ENCODE measurements around the gene MAST2.

Gene MAST2

GRCh38 chr1:45974541-45975269, 171.3 kb downstream of the MAST2 start:
- TF ChIP-seq POLR2A (IDR thresholded peaks at IDR 0.05; ENCODE audit: extremely low read depth, insufficient read length) (no peak), MYC (IDR thresholded peaks at IDR 0.05; ENCODE audit: low read depth, low read length) (no peak), MAX (IDR thresholded peaks at IDR 0.05; ENCODE audit: low read depth, low read length) (no peak), CTCF (IDR thresholded peaks at IDR 0.05; ENCODE audit: low read depth, low read length) (no peak)
- DNase-seq (ENCODE audit: low read depth) = no peak
- H3K4me3 ChIP-seq (ENCODE audit: low read depth, low read length) = no peak overlapping the region

GRCh38 chr1:45976623-45977022, 173.2 kb downstream of the MAST2 start:
- TF ChIP-seq MYC (IDR thresholded peaks at IDR 0.05; ENCODE audit: low read depth, low read length) (no peak), POLR2A (IDR thresholded peaks at IDR 0.05; ENCODE audit: extremely low read depth, insufficient read length) (no peak), CTCF (IDR thresholded peaks at IDR 0.05; ENCODE audit: low read depth, low read length) (no peak), MAX (IDR thresholded peaks at IDR 0.05; ENCODE audit: low read depth, low read length) (no peak)
- no peak overlapping the region for H3K4me3 ChIP-seq (ENCODE audit: low read depth, low read length)
- no peak for DNase-seq (ENCODE audit: low read depth)

- DNase-seq (ENCODE audit: low read depth) = no peak
- no peak for TF ChIP-seq MAX (IDR thresholded peaks at IDR 0.05; ENCODE audit: low read depth, low read length)
- TF ChIP-seq CTCF (IDR thresholded peaks at IDR 0.05; ENCODE audit: low read depth, low read length) = no peak
- TF ChIP-seq MYC (IDR thresholded peaks at IDR 0.05; ENCODE audit: low read depth, low read length) = no peak
- TF ChIP-seq POLR2A (IDR thresholded peaks at IDR 0.05; ENCODE audit: extremely low read depth, insufficient read length) = no peak
- H3K4me3 ChIP-seq (ENCODE audit: low read depth, low read length) = no peak overlapping the region
Observed at GRCh38 chr1:45979074-45979777, 175.8 kb downstream of the MAST2 start.

GRCh38 chr1:45979778-45980176, 176.4 kb downstream of the MAST2 start:
- TF ChIP-seq CTCF (IDR thresholded peaks at IDR 0.05; ENCODE audit: low read depth, low read length) (no peak), MYC (IDR thresholded peaks at IDR 0.05; ENCODE audit: low read depth, low read length) (no peak), POLR2A (IDR thresholded peaks at IDR 0.05; ENCODE audit: extremely low read depth, insufficient read length) (no peak), MAX (IDR thresholded peaks at IDR 0.05; ENCODE audit: low read depth, low read length) (no peak)
- H3K4me3 ChIP-seq (ENCODE audit: low read depth, low read length) = no peak overlapping the region
- no peak for DNase-seq (ENCODE audit: low read depth)

- no peak overlapping the region for H3K4me3 ChIP-seq (ENCODE audit: low read depth, low read length)
- TF ChIP-seq MAX (IDR thresholded peaks at IDR 0.05; ENCODE audit: low read depth, low read length) = no peak
- no peak for TF ChIP-seq CTCF (IDR thresholded peaks at IDR 0.05; ENCODE audit: low read depth, low read length)
- TF ChIP-seq MYC (IDR thresholded peaks at IDR 0.05; ENCODE audit: low read depth, low read length) = no peak
- no peak for TF ChIP-seq POLR2A (IDR thresholded peaks at IDR 0.05; ENCODE audit: extremely low read depth, insufficient read length)
- no peak for DNase-seq (ENCODE audit: low read depth)
Observed at GRCh38 chr1:45982359-45982758, 178.9 kb downstream of the MAST2 start.
